ENCODE results near the gene MYO7A.
"Not testable (repeated sequence)": the region's sequence is repeated elsewhere in the genome, so short reads cannot be mapped to it uniquely, and the experiment has no call there.

Gene MYO7A

DNA sequence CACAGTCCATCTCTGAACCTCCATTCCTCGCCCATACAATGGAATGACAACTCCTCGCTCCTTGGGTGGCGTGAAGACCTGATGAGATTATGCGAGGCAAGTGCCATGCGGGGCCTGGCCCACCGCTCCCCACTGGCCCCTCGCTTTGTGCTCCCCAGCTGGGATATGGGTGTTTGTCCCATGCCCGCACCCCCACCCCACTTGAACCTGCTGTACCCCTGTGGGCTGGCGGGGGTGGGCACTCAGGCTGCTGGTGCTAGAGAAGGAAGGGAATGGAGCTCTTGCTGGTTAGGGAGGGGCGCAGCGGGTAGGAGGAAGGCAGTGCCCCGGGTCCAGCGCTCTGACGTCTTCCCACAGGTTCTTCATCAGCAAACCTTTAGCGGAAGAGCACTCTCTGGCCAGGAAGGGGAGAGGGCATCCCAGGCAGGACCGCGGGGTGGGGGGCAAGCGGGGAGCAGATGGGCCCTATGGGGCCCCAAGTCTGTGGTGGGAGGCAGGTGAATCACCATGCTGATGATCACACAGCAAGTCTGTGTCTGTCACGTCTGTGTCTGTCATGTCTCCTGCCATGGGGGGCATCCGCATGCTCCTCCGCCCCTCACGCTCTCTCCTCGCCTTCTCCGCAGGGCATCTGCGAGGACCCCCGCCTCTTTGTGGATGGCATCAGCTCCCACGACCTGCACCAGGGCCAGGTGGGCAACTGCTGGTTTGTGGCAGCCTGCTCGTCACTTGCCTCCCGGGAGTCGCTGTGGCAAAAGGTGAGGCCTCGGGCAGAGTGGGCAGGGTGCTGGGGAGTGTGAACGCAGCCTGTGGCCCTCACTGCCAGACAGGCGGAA is 34.8 kb upstream of the MYO7A start:
- no peak for DNase-seq

DNA sequence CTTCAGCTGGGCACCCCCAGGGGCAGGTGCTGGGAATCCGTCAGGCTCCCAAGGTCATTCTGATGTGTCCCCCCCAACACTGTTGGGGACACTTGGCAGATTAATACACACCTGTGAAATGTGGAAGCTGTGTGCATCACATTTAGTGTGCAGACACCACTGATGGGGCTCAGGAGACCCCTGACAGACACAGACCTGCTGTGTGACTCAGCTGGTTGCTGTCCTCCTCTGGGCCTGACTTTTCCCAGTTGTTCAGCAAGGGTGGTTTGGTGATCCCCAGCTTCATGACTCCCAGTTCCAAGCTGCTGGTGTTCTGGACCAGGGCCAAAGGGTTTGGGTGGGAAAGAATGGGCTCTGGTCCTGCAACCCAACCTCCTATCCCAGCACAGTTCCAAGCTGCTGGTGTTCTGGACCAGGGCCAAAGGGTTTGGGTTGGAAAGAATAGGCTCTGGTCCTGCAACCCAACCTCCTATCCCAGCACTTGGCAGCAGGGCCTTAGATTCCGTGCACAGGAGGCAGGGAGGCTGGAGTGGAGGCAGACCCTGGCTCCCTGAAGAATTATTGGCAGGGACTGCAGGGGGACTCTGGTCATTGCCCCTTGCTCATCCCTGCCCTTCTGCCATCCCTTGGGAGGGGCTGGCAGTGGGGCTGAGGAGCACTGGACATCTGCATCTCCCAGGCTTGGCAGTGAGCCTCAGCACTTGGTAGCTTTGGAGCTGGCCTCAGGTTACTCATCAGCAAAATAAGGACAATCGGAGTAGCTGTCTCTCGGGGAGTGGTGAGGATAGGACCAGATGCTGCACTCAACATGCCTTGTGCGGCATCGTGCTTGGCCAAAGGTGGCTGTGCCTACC is 33.8 kb upstream of the MYO7A start:
- DNase-seq, result no peak

DNA sequence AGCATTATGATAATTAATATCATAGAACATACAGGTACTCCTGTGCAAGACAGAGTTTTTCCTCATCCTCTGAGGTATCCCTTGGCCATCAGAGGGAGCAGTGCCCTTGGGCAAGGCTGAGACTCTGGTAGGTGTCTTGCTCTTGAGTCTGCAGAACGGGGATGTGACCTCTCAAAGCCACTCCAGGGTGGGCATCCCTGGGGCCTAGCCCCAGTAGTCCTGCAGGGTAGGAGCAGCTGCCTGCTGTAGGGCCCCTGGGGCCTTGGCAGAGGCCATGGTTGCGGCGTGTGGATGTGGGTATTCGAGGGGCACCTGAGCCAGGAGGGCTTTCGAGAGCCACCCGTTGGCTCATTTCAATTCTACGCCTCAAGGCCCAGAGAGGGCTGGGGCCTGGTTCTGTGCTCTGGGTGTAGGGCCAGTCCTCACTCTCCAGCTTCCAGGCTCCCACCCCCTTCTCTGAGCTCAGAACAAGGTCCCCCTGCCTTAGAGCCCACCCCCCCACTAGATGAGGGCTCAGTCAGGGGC is 33.1 kb upstream of the MYO7A start:
- DNase-seq, result no peak

DNA sequence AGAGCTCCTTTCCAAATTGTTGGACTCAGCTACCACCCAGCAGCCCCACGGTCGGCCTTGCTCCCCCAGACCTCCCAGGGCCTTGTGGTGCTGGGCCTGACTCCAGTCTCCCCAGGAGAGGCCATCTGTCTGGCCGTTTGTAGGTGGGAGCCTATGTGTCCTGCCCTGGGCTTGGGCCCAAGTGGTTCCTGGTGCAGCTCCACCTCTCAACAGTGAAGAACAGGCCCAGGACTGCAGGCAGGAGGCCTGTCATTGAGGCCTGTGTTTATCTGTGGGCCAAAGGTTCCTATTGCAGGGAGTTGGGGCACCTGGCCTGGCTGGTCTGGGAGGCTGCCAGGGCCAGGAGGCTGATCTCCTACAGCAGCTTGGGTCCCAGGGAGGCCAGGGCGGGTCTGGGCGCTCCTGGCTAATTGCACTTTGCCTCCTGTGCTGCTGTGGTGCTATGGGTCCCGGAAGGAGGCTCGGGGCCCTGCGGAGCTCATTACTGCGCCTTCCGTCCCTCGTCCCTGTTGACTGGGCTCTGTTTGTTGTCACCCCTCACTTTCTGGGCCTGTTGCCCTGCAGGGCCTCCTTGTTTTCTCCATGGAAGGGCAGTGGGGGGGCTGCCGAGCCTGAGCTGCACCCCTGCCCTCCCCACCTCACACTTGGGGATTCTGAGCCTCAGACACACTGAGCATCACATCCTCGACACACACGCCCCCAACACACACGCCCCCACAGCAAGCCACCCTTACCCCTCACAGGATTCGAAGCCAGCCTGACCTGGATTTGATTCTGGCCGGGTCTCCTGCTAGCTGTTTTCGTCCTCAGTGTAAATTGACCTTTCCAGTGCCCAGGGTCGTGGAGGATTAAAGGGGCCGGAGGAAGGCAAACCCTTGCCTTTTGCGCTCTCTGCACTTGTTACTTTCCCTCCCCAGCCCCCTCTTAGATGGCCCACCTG is 32.2 kb upstream of the MYO7A start:
- no peak for DNase-seq

DNA sequence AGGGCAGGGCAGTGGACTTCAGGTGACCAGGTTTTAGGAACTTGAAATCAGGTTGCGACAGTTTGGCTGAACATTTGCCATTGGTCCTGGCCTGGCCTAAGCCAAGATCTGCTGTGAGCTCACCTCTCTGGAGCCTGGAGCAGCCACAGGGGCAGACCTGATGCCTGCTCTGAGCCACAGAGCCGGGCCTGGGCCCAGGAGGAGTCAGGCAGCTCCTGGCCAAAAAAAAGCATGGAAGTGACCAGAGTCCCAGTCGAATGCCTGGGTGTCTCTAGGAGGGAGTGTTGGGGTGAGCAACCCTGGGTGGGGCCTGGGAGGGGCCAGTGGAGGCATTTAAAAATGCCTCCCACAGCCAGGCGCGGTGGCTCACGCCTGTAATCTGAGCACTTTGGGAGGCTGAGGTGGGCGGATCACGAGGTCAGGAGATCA is 31.4 kb upstream of the MYO7A start:
- no peak for DNase-seq

DNA sequence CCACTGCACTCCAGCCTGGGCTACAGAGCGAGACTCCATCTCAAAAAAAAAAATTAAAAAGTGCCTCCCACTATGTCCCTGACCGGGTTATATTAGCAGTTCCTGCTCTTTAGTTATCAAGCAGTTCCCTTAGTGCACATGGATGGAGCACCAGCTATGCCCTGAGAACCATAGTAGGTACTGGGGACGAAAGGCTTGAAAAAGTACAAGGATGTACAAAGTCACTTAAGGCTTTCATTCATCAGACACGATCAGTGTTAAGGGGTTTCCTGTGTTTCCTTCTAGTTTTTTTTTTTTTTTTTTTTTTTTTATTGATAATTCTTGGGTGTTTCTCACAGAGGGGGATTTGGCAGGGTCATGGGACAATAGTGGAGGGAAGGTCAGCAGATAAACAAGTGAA is 30.9 kb upstream of the MYO7A start:
- DNase-seq, result not testable (repeated sequence)

DNA sequence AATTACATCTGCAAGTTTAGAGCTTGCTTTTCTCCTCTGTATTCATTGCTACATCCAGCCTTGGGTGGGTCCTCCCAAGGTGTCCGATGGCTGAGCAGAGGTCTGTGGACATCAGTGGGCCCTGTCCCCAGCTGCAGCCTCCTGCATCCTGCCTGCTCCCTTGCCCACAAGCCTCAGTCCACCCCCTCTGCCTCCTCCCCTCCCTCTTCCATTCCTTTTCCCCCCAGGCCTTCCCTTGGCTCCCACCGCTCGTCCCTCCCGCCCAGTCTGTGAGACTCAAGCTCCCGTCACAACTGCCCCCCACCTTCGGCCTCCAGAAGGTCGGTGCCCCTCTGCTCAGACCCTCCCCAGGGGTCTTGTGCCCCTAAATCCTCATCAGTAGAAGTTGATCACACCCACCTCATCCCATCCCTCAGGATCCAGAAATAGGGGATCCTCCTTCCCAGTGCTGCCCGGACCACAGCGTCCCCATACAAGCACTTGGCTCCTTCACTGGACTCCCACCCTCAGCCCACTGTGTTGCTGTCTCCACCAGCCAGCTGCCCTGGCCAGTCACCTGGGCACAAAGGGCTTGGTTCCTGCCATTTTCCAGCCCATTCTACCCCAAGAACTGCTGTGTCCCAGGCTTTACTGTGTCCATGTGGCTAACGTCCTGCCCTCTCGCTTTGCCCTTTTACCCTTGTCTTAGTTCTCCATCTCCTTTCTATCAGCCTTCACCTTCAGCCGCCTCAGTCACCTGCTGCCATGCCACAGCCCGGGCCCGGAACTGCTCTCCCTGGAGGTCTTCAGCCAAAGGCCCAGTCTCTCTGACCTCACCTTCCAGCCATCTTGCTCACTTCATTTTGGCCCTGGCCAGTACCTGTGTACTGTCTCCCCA is 27.6 kb upstream of the MYO7A start:
- no peak for DNase-seq

DNA sequence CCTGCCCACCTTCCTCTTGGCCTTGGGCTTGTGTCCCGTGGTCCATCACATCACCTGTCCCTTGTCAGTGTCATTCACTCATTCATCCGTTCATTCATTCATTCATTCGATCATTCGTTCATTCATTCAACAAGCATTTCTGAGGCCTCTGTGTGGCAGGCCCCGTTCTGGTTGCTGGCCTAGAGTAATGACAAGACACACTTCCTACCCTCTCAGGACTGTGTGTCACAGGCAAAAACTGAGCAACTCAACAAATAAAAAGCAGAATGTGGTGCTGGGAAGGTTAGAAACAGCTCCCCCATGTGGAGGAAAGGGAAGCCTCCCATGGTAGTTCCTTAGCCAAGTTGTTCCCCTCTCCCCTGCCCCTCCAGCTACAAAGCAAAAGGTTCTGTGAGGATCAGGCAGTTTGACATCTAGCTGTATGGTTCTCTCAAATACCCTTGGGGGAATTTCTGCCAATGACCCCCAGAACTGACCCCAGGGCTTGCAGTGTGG is 27.0 kb upstream of the MYO7A start:
- no peak for DNase-seq

DNA sequence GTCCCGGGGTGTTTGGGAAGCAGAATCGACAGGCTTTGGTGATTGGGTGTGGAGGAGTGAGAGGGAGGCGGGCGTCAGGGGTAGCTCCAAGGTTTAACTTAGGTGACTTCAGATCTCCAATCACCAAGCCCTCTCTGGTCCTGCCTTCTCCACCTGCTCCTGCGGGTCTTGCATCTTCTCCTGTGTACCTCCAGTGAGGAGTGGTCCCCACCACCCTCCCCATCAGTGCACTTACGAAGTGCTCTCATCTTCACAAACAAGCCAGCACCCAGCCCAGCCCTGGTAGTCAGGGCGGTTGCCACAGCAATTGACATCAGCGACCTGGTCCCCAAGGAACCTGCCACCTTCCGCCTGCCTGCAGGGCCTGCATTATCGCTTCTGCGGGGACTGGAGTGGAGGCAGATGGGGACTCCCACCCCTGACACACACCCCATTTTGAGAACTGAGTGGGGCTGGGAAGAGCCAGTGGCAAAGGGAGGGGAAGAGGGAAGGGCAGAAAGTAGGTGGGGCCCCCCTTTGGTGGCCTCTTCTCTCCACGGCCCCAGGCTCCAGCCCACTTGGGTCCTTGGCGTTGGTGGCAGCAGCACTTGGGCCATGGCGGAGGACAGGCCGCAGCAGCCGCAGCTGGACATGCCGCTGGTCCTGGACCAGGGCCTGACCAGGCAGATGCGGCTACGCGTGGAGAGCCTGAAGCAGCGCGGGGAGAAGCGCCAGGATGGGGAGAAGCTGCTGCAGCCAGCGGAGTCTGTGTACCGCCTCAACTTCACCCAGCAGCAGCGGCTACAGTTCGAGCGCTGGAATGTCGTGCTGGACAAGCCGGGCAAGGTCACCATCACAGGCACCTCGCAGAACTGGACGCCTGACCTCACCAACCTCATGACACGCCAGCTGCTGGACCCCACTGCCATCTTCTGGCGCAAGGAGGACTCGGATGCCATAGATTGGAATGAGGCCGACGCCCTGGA is 25.5 kb upstream of the MYO7A start, which contains the start of gene OMP:
OMP (plus strand) TSS at position 595 of the 965 bp plus-strand sequence; CDS start at position 595, 0 bp downstream.
- no peak for DNase-seq

DNA sequence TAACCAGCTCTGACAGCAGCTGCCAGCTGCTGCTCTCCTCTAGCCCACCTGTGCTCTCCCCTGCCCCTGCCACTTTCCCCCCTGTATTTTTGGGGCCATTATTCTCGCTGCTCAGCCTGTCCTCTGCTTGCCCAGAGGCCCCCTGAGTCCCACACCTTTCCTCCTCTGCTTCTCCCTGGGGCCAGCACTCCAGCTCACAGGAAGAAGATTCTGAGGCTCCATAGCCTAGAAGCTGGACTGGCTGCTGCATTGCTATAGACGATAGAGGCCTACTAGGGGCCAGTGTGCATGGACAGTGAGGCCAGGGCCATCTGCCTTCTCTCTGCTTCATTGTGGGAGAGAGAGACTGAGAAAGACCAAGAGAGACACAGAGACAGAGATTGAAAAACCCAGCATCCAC is 24.7 kb upstream of the MYO7A start:
- DNase-seq, result no peak

DNA sequence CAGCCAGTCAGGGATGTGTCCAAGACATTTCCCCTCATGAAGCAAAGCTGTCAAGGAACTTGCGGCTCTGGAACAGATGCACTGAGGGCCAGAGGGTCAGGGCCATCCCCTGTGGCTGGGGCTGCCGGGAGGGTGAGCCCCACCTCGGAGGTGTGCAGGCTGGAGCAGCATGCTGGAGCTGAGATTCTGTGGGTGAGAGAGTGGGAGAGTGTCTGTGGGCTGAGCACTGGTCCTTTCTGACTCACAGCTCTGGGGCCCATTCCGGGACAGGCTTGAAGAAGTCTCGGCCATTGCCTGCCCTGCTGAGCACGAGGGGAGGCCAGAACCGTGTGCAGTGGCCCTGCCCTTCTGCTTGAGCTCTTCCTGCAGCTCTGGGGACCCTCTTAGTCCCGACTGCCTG is 23.3 kb upstream of the MYO7A start:
- no peak for DNase-seq

DNA sequence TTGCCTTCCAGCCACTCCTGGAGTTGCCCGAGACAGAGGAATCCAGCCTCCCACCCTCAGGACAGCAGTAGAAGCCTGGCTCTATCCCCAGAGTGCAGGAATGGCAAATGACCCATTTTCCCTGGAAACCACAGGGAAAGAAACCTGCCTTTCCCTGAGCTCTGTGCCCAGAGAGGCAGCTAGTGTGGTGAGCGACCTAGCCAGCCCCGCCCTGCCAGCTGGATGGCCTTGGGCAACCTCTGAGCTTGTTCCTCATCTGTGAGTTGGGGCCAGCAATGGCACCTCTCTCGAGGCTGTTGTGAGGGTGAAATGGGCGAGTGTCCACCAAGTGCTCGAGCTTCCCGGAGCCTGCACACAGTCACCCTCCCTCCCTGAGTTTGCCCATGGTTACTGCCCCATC is 21.7 kb upstream of the MYO7A start:
- no peak for DNase-seq

DNA sequence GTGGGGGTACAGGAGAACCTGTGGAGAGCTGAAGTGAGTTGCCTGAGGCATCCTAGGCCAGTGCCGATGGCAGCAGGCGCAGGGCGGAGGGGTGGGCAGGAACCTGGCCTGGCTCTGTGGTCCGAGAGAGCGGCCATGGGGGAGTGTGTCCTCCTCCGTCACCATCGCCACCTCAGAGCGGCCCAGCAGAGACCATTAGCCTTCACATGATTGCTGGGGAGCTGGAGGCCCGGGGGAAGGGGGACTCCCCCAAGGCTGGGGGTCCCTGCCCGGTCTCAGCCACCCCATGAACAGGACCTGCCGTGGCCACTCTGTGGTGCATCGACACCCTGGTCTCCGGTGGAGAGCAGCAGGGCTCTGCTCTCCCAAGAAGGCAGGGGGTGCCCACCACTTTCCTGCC is 21.3 kb upstream of the MYO7A start:
- DNase-seq, result no peak

DNA sequence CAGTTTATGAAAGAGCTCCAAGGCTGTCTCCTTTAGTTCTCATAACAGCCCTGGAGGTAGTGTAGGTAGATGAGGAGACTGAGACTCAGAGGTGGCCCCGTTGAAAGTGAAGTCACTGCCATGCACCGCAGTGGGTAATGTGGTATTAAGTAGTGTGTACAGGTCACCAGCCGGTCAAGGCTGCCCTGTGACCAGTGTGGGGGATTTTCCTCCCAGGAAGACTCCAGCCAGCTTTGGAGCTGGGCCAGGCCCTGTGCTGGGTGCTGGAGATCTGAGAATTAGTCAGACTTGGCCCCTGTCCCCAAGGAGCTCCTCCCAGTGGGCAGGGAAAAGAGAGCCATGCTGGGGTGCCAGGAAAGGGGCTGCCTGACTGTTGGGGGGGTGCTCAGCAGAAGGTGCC is 20.1 kb upstream of the MYO7A start:
- no peak for DNase-seq

DNA sequence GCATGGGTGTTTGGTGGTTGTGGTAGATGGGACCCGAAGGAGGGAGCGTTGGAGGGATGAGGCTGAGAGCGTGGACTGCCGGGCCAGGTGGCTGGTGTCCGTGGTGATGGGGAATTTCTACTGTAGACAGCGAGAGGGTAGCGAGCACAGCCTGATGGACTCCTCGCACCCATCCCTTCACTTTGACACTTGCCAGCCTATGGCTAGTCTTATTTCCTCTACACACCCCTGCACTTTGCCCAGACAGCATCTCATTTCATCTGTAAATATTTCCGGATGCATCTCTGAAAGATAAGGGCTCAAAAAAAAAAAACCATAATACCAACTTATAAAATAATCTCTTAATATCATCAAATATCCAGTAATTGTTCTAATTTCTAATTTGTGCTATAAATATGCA is 19.6 kb upstream of the MYO7A start:
- no peak for DNase-seq

DNA sequence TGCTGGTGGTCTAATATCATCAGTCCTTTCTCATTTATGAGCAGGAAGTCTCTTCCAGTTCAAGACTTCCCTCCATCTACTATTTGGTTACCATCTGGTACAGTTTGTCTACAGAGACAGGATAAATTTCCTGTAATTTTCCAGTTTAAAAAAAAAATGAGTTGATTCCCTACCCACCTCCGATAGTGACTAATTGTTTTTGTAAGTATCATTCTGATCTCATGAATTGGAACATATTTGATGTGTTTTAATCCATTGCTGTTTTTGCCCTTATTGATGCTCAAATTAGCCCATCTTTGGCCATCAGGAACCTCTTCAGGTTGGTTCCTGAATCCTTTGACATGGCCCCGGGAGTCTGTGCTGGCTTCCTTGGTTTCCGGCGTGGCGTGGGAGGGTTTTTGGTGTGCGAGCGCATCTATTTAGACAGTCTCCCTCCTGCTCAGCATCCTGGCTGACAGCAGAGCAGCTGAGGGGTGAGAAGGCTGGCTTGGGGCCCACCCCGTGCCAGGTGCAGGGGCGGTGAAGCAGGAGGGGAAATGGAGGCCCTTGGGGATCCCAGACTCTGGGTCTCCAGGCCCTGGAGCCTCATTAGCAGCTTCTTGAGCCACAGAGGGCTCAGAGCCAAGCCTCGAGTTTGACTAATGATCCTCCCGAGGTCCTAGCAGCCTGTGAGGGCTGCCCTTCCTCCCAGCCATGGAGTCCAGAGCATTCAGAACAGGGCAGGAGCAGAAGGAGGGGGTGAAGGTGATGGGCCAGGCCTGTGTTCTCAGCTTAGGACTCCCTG is 18.6 kb upstream of the MYO7A start:
- DNase-seq, result no peak

DNA sequence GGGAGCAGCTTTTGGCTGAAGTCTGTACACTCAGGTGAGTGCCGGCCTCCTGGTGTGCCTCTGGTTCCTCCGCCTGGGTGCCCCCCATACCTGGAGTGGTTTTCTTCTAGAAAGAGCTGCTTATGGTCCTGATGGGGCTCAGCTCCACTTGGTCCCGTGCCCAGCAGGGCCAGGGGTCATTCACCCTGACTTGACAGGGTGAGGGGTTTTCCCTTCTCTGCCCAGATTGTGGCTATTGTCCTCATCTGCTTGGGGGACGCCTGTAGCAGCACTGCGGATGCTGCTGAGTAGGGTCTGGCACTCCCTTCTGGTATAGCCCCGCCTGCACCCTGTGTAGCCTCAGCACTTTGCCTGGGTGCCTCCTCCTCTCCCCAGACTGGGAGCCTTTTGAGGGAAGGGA is 17.2 kb upstream of the MYO7A start:
- no peak for DNase-seq

DNA sequence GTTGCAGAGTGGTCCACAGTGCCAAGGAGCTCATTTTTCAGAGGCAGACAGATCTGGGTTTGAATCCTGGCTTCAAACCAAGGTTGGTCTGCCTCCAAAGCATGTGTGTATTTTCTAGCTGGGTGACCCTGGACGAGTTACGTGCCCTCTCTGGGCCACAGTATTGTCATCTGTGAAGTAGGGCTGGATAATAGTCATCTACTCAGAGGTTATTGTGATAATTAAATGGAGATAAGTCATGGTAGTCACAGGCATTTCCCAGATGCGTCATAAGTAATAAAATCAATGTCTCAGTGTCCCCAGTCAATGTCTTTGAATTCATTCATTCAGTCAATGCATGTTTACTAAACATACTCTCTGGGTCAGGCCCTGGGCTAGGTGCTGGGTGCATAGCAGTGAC is 16.8 kb upstream of the MYO7A start:
- DNase-seq, result no peak

DNA sequence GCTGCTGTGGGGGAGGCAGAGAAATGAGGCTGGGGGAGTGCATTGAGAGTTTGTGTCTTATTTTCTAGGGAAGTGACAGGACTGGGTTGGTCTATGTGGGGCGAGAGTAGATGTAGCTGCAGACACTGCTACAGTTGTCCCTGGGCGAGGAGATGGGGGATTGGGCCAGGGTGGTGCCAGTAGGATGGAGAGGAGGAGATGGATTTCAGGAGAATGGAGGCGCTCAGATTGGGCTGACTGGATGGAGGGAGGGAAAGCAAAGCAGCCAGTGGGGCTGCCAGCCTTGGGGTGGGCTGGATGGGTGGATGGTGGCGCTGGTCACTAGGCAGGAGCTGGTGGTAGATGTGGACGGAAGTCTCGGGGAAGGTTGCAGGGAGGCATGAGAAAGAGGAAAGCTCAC is 16.1 kb upstream of the MYO7A start:
- DNase-seq, result no peak

Data from activated naive CD4-positive, alpha-beta T cell treated with Interleukin-2 at 50 U/mL for 16 hours (primary cell).